ENCODE data around the gene ABAT.

ABAT gene

GRCh38 chr16:8674413-8675022, at the start of gene ABAT:
ABAT (plus strand) TSS chr16:8674617; CDS start chr16:8735740, 61,123 bp downstream.
- peak; percentile 93 for DNase-seq

- DNase-seq, result no peak
Measured at GRCh38 chr16:8625491-8626087, 48.8 kb upstream of the ABAT start.

- no peak for DNase-seq
Measured at GRCh38 chr16:8626946-8627345, 47.5 kb upstream of the ABAT start.

GRCh38 chr16:8627456-8627855, 47.0 kb upstream of the ABAT start:
- no peak for DNase-seq

GRCh38 chr16:8628981-8629725, 45.3 kb upstream of the ABAT start:
- DNase-seq, result no peak

- no peak for DNase-seq
Measured at GRCh38 chr16:8630255-8630953, 44.0 kb upstream of the ABAT start.

GRCh38 chr16:8631373-8631772, 43.0 kb upstream of the ABAT start:
- no peak for DNase-seq

- DNase-seq, result no peak
Measured at GRCh38 chr16:8631818-8632465, 42.5 kb upstream of the ABAT start.

- no peak for DNase-seq
Measured at GRCh38 chr16:8632675-8633182, 41.7 kb upstream of the ABAT start.

- DNase-seq, result peak; percentile 34
Measured at GRCh38 chr16:8634991-8635736, 39.3 kb upstream of the ABAT start.

- no peak for DNase-seq
Measured at GRCh38 chr16:8639694-8640093, 34.7 kb upstream of the ABAT start.

GRCh38 chr16:8641671-8642070, 32.7 kb upstream of the ABAT start:
- no peak for DNase-seq

- DNase-seq, result no peak
Measured at GRCh38 chr16:8642146-8642545, 32.3 kb upstream of the ABAT start.

- no peak for DNase-seq
Measured at GRCh38 chr16:8644211-8645140, 29.9 kb upstream of the ABAT start.

GRCh38 chr16:8645141-8645521, 29.3 kb upstream of the ABAT start:
- no peak for DNase-seq

GRCh38 chr16:8645831-8646230, 28.6 kb upstream of the ABAT start:
- no peak for DNase-seq

GRCh38 chr16:8646326-8647053, 27.9 kb upstream of the ABAT start:
- DNase-seq, result no peak

GRCh38 chr16:8647721-8648318, 26.6 kb upstream of the ABAT start:
- no peak for DNase-seq

GRCh38 chr16:8648877-8649276, 25.5 kb upstream of the ABAT start:
- DNase-seq, result no peak
